NCI-H345 treated with DMSO at 0.1 percent for 48 hours (cell line): ENCODE data around the gene CLSTN2.

ENCODE experiments used
- DNase-seq: peaks from one replicate; lab custom pipeline; 2025; ENCODE audit not compliant: unreplicated experiment; lab: John Stamatoyannopoulos, UW

The CLSTN2 gene

DNA sequence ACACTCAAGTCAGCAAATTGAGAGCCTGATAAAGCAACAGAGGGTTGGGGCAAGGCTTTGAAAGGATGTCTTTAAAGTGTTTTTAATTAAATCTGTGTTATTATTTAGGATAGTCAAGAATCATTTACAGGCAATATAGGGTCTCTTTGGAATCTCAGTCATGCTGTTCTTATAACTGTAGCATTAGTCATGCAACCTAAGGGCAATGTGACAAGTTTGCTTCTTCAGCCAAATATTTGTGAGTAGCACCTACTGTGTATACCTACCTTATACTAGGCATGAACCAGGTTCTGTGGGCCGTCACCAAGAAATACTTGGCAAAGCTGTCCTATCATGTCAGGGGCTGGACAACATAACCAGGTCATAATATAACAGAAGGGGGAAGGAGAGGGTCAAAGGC is 558.3 kb downstream of the CLSTN2 start:
- DNase-seq = no peak

DNA sequence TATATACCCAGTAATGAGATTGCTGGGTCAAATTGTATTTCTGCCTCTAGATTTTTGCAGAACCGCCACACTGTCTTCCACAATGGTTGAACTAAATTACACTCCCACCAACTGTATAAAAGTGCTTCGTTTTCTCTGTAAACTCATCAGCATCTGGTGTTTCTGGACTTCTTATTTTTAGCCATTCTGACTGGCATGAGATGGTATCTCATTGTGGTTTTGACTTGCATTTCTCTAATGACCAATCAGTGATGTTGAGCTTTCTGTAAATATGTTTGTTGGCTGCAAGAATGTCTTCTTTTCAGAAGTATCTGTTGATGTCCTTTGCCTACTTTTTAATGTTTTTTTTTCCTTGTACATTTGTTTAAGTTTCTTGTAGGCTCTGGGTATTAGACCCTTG is 560.0 kb downstream of the CLSTN2 start:
- no peak for DNase-seq

GRCh38 chr3:140497331-140497730 is 562.3 kb downstream of the CLSTN2 start:
- DNase-seq = no peak

GRCh38 chr3:140499114-140499757 is 564.3 kb downstream of the CLSTN2 start:
- DNase-seq = peak; percentile 3

GRCh38 chr3:140500473-140500872 is 565.5 kb downstream of the CLSTN2 start:
- DNase-seq = no peak

GRCh38 chr3:140501061-140501769 is 566.2 kb downstream of the CLSTN2 start:
- DNase-seq = no peak

DNA sequence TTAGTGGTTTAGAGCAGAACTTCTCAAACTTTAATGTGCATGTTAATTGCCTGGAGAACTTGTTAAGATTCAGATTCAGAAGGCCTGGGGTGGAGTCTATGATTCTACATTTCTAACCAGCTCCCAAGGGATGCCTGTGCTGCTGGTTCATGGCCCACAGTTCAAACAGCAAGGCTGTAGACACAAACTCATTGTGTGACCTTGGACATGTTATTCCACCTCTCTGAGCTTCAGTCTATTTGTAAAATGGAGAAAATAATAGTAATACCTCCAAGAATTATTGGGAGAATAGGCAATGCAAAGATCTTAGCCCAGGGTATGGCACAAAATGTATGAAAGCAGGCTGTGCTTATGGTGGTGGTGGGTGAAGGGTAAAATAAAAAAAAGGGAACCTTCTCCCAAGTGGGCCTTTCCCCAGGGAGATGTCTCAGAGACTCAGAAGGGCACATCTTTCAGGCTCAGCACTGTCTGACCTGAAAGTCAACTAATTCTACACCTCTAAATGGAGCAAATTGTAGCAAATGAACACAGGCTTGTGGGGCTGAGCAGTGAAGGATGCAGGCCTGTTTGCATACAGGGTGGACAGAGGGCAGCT is 566.9 kb downstream of the CLSTN2 start:
- no peak for DNase-seq

DNA sequence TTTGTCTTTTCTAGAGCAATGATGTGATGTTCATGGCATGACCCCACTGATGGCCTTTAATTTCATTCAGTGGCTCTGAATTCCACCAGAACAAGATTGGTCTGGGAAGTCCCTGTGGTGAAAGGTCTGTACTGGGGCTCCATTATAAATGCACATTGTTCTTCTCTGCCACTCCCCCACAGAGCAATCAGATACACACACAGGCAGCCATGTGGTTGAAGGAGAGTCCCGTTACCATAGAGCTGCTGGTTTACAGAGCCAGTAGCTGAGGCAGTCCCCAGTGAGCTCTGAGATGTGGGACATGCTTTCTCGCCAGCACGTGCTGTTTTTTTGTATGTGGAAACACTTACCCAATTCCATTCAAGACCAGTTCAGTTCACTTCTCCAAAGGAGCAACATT is 570.2 kb downstream of the CLSTN2 start:
- DNase-seq = no peak

DNA sequence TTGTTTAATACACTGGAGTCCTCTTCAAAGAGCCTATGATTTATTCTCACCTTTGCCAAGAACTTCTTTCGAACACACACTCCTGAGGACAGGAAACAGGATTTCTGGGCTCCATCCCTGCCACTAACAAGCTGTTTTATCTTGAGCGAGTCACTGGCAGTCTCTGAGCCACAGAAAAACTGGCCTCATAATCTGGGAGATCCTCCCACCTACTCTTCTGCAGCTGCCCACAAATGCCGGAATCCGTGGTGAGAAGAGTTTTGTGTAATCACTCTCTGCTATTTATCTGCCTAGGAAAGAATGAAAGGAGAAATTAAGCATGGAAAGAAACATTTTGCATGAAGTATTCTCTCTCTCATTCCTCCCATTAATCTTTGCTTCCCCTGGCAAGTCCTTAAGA is 570.9 kb downstream of the CLSTN2 start:
- DNase-seq = no peak

- DNase-seq = no peak
Observed at GRCh38 chr3:140508550-140508949, 573.6 kb downstream of the CLSTN2 start.

DNA sequence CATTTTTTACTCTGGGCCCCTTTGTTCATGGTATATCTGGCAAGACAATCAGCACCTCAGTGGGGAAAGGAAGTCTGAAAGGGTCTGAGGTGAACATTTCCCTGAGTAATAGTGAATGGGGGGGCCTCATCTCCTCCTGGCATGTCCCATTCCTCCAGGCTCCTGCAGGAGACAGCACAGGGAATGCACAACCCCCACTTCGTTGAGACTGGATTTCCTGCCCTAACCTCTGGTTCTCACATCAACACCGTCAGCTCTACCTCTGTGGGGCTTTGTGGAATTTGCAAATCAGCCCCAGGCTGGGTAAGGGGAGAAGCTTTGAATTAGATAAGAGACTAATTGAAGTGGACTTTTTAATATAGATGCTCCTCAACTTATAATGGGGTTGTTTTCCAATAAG is 574.5 kb downstream of the CLSTN2 start:
- no peak for DNase-seq

- DNase-seq = no peak
Observed at GRCh38 chr3:140510303-140510861, 575.4 kb downstream of the CLSTN2 start.

DNA sequence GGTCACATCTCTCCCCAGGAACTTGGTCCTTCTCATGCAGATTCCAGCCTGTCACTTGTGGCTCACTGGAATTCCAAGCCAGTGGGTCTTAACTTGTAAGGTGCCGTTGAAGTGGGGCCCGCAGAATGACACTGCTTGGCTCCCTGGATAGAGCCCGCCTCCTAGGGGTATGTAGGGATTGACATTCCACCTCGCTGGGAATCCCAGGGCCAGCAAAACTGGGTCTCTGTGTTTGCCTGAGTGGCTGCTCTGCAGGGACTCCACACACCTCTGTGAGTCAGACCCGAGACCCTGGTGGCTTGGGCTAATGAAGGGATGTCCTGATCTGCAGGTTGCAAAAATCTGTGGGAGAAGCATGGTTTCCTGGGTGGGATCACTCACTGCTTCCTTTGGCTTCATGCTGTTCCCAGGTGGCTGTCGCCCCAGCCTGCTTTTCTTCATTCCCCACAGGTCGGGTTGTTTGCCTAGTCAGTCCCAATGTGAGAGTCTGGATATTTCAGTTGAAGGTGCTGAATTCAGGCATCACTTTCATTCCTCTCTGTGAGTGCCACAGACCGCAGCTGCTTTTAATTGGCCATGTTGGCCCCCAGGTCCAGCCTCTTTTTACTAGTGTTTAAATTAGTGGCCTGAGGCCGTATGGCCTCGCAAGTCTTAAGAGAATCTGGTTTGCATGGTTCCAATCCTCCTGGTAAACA is 586.9 kb downstream of the CLSTN2 start:
- DNase-seq = no peak

DNA sequence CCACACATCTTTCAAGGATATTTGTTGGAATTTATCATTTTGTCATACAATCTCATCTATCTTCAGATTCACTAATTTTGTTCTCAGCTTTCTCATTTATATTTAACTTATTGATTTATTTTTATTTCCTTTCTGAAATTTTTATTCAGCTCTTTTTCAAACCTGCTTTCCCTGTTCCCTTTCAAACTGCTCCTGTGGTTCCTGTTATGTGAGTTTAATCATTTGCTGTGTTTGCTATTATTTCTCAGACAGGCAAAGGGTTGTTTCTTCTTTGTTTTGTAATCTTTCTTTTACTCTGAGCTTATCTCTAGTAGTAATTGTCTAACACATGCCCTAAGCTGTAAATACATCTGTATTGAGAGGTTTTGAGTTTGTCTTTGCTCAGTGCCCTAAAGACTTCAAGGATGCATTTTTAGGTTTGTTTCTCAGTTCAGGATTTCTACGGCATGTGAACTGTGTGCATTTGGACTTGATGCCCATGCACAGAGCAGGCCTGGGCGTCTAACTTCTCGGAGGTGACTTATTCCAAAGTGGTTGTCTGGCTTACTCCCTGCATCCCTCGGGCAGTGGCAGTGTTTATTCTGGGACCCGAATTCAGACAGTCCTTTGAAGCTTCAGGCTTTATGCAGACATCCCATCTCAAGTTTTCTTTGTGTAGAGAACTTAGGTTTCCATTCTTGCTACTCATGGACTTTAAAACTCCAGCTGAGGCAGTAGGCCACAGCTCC is 587.8 kb downstream of the CLSTN2 start:
- no peak for DNase-seq

DNA sequence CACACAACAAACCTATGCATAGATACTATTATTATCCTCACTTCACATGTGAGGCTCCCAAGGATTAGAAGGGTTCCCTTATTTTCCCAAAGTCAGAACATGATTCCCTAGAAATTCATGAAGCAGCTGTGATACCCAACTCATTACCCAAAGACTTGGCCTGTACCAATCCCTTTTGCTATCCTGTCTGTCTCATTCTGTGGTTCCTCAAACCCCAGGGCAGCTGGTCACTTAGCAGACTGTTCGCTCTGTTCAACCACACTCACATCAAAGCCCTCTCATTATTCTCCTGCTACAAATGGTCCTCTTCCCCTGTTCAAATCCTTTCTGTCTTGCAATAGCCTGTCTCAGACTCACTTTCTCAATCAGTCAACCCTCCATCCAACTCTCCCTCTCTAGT is 588.6 kb downstream of the CLSTN2 start:
- DNase-seq = no peak

DNA sequence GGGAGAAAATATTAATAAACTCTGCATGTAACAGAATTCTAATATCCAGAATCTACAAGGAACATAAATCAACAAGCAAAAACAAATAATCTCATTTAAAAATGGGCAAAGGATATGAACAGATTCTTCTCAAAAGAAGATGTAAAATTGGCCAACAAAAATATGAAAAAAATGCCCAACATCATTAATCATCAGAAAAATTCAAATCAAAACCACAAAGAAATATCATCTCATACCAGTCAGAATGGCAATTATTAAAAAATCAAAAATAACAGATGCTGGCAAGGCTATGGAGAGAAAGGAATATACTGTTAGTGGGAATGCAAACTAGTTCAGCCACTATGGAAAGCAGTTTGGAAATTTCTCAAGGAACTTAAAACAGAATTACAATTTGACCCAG is 592.2 kb downstream of the CLSTN2 start:
- DNase-seq = no peak

DNA sequence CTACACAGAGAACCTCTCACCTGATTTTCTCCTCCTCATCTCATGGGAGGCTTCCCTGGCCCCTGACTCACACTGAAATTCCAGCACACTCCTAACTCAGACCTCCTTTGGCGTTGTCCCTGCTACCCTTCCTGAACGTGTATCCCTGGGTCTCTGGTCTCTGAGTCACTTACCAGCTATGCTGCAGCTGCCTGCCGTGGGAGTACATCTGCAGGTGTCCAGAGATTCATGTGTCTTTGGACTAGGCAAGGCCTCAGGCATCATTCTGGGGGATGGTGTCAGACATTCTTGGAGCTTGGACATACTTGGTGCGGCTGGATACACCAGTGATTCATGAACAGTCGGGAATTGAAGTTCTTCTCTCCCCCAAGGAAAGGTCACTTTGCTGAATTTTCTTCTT is 594.1 kb downstream of the CLSTN2 start:
- no peak for DNase-seq

- no peak for DNase-seq
Observed at GRCh38 chr3:140529558-140529957, 594.6 kb downstream of the CLSTN2 start.

- DNase-seq = no peak
Observed at GRCh38 chr3:140530131-140530530, 595.1 kb downstream of the CLSTN2 start.

- DNase-seq = no peak
Observed at GRCh38 chr3:140530603-140531002, 595.6 kb downstream of the CLSTN2 start.

DNA sequence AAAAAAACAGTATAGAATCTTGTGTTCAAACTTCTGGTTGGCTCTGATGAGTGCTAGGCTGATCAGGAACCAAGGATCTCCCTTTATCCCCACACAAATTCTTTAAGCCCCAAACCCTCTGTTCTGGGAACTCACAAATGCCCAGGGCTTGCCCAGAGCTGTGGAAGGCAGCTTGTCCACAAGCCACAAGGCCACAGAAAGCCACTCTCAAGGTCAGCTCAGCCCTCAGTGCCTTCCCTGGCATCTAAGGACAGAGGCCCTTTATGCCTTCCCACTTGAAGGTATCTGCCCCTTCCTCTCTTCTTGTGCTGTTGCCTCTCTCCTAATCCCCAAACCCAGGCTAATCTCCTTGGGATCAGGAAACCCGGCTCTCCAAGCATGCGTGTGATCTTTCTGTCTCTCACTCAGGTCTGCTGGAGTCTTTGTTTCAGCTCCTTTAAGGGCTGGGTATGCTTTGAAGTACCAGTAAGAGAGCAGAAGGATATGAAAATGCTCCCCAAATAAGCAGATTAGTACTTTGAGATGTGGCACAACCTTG is 597.9 kb downstream of the CLSTN2 start:
- DNase-seq = no peak
